HG03025 (cell line): ENCODE data around the gene GRIP1.

ENCODE experiments used
- ATAC-seq: cut with Tn5 transposase; IDR thresholded peaks from one replicate; pipeline ENCODE4 v1.9.1; 2021; ENCODE audit warnings: mild to moderate bottlenecking, moderate library complexity; ENCODE audit not compliant: unreplicated experiment, low FRiP score

The GRIP1 gene

DNA sequence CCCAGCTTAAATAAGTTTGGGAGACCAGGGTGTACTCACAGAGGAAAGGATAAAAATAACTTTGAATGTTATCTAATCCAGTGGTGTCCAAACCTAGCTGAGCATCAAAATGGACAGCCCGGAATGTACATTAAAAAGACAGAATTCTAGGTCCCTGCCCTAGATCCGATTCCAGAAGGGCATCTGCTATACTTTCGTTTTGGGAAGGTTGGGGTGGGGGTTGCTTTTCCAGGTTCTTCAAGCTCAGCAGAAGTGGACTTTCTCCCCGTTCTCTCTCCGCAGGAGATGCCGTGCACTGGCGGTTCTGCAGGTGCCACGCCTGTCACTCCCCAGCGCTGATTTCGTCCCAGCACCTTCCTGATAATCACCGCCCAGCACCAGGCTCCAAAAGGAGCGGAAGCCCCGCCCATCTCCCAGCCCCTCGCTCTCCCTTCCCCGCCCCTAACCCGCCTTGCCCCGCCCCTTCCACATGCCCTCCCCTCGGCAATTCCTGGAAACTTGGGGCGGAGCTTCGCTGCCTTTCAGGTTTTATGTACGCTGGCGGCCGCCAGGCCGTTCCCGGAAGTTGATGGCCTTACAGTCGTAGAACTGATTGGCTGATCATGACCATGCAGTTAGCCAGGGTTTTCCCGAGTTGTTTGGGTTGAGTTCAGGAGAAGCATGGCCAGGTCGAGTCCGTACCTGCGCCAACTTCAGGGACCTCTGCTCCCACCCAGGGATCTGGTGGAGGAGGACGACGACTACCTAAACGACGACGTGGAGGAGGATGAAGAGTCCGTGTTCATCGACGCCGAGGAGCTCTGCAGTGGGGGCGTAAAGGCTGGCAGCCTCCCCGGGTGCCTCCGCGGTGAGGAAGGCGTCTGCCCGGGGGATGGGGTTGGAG lies 376.7 kb downstream of the GRIP1 start, which contains the start of gene HELB:
HELB (plus strand) TSS at position 550 of the 883 bp plus-strand sequence; CDS start at position 661, 111 bp downstream.
- ATAC-seq = peak; percentile 96

DNA sequence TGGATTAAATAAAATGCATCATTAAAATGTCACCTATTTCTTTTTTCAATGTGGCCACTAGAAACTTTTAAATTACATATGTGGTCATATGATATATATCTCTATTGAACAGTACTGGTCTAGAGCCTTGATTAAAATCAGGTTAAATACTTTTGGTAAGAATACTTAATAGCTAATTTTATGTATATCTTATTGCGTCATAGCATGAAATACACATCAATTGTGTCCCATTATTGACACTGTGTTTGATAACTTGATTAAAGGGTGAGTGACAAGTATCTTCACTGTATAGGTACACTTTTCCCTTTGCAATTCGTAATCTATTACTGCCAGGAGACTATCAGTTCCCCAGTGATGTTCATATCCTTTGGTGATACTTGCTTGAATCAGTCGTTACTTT lies 381.0 kb downstream of the GRIP1 start:
- ATAC-seq = no peak
